NCI-H2227 treated with DMSO at 0.1 percent for 48 hours (cell line): Measurements from ENCODE around the gene GCDH.
"Not testable (repeated sequence)": the region's sequence is repeated elsewhere in the genome, so short reads cannot be mapped to it uniquely, and the experiment has no call there.

Source experiments
- DNase-seq: peaks from one replicate; lab custom pipeline; 2025; lab: John Stamatoyannopoulos, UW

The GCDH gene

DNA sequence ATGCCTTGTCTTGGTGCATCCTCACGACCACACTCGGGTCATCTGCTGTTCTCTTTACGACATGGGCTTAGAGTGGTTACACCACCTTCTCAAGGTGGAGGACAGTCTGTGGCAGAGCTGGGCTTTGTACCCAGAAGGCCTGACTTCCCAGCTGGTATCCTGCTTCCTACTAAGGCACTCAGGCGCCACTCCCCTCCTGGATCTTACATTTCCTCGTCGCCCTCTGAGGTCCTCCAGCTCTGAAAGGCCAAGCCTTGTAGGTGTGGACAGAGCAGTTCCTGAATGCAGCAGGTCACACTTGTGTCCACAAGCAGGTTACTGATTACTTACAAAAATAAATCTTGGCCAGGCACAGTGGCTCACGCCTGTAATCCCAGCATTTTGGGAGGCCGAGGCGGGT lies 16.2 kb downstream of the GCDH start:
- no peak for DNase-seq

DNA sequence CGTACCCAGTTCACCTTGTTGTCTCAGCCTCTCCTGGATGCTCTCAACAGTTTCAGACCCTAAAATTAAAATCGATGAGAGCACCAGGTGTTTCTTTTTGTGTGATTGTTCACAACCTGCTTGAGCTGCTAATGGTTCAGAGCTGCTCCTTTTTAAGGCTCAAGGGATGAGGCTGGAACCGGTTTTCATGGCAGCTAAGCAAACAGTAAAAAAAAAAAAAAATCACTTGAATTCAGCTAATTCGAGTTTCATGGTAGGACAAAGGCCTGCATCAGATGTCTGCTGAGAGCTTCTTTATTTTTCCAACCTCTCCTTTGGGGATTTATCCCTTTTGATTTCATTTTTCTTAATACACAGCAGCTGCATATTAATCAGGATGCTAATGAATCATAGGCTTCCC lies 21.6 kb downstream of the GCDH start:
- DNase-seq: peak; percentile 55

DNA sequence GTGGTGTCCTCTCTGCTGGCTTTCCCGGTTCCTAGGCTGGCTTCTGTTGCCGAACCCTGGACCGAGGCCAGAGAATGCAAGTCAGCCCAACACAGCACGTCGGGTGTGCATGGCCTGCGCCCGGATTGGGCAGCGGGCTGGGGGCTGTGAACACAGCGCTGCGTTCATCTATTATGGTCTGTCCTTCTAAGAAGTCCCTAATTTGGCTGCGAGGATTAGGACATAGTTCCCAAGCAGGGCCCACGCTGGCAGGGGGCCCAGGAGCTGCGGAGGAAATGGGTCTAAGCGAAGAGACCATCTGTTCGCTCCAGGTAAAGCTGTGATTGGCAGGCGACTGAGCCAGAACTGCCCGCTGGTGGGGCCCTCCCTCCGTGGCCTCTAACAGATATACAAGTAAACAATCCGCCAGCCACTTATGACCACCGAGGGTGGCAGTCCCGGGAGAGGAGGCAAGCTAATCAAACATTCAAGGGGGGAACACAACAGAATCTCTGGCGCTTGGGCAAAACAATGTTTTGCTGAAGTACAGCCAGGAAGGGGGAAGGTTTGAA lies 22.1 kb downstream of the GCDH start:
- DNase-seq: peak; percentile 77

DNA sequence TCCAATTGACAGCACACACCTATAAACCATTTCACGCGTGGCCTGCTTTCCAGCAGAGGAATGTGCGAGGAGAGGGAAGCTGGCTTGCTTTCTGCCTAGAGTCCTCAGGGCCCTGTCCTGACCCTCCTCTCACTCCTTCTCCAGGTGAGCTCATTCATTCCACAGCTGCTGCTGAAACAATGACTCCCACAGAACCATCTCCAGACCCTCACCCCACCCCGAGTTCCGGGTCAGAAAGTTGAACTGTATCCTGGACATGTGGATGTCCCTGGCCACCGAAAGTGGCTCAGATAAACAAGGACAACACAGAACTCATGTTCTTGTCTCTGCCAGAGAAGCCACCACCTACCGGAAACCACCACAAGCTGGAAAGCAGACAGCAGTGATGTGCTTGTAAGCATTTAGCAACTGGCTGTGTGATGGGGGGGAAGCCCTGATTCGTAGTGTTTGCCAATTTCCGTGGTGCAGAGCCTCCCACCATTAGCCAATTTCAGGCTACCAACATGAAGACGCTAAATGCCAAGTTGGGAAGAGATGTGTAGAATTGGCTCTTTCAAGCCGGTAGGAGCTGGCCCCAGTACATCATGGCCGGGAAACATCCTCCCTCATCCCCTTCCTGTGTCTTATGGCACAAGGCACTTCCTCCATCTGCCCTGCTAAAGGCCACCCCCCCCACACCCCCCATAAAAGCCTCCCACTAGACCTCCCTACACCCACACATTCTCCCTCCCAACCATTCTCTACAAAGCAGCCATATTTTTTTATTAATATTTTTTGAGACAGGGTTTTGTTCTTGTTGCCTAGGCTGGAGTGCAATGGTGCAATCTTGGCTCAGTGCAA lies 23.1 kb downstream of the GCDH start:
- no peak for DNase-seq

DNA sequence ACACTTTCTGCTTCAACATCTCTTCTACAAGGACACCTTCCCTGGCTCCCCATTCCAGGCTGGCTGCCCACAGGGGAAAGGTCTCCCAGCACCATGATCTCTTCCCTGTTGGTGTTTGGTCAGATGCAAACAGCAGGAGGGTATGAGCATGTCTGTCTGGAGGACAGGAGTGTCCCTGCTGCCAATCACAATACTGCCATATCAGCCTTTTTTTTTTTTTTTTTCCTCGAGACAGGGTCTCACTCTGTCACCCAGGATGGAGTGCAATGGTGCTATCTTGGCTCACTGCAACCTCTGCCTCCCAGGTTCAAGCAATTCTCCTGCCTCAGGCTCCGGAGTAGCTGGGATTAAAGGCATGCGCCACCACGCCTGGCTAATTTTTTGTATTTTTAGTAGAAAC lies 24.9 kb downstream of the GCDH start:
- not testable (repeated sequence) for DNase-seq

DNA sequence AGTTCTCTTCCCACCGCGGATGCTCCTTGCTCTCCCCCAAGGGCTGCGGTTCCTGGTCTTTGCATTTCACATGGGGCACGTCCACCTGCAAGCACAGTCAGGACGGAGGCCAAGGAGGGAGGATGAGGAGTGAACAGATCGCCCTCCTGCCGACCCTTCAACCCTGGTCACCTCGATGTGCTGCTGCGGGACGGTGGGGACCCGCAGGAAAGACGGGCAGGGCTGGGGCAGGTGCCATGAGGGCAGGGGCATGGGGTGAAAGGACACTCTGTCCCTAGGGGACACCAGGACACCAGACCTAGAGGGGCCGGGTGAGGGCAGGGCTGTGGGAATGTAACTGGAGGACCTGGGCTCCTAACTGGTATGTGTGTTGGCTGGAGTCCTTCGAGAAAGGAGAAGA lies 27.3 kb downstream of the GCDH start:
- DNase-seq: no peak

DNA sequence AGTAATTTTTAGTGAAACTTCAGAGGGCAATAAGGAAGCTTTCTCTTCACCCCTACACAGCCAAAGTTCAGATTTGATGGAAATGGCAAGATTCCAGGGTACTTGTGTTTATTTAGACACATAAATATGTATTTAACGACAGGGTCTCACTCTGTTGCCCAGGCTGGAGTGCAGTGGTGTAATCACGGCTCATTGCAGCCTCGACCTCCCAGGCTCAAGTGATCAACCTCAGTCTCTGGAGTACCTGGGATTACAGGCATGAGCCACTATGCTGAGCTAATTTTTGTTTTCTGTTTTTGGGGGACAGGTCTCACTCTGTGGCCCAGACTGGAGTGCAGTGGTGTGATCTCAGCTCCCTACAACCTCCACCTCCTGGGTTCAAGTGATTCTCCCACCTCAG lies 30.1 kb downstream of the GCDH start:
- no peak for DNase-seq

DNA sequence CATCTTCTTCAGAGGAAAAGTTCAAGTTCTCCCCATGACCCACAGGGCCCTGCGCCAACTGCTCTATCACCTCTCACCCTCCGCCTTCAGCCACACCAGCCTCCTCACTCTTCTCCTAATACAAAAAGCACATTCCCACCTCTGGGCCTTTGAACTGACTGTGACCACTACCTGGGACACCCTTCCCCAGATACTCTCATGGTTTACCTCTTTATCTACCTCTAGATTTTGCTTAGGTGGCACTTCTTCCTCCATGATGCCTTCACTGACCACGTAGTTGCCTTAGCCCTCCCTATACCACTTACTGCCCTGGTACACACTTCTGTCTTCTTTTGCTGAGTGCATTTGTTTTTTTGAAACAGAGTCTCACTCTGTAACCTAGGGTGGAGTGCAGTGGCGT lies 32.0 kb downstream of the GCDH start:
- no peak for DNase-seq

DNA sequence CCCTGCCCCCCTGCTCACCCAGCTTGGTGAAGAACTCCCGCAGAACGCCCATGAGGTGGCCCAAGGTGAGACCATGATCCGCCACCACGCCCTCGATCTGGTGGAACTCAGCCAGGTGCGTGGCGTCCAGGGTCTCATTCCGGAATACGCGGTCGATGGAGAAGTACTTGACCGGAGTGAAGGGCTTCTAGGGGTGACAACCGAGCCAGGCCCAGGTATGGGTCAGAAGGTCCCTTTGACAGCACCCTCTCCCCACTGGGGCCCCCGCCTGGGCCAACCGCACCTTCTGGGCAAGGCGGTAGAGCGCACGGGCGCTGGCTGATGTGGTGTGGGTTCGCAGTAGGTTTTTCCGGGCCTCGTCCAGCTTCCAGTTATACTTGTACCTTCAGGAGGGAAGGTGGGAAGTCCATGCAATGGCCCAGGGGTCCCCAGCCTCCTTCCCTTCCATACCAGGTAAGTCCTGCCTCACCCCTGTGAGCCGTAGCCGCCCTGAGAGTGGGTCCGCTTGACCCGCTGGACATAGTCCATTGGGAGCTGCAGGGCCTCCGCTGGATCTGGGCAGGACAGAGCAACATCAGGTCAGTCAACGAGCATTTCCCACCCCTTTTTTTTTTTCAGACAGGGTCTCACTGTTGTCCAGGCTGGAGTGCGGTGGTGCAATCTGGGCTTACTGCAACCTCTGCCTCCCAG lies 33.8 kb downstream of the GCDH start:
- no peak for DNase-seq

DNA sequence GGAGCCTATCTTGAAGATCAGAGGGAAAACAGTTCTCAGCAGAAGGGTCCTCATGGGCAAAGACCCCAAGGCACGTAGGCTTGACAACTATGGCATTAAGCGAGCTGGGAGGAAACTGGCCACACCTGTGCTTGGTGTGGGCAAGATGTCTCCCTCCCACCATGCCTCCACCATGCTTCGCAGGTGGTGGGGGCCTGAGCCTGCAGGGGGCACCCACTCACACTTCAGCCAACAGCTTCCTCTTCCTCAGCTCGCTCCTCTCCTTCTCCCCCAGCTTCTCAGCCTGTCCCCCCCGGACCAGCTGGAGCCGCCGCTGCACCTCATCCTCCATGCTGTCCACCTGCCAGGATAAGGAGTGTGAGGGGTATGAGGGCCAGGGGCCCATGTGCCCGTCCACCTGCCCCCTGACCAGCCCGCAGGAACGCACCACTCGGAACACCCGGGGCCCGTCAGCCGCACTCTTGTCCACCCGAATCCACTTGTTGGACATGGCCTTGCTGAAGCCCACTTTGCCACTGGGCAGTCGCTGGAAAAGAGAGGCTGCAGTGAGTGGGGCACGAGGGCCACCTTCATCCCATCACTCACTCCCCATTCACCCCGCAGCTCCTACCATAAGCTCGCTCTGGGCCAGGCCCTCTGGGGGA lies 39.2 kb downstream of the GCDH start:
- DNase-seq: no peak

DNA sequence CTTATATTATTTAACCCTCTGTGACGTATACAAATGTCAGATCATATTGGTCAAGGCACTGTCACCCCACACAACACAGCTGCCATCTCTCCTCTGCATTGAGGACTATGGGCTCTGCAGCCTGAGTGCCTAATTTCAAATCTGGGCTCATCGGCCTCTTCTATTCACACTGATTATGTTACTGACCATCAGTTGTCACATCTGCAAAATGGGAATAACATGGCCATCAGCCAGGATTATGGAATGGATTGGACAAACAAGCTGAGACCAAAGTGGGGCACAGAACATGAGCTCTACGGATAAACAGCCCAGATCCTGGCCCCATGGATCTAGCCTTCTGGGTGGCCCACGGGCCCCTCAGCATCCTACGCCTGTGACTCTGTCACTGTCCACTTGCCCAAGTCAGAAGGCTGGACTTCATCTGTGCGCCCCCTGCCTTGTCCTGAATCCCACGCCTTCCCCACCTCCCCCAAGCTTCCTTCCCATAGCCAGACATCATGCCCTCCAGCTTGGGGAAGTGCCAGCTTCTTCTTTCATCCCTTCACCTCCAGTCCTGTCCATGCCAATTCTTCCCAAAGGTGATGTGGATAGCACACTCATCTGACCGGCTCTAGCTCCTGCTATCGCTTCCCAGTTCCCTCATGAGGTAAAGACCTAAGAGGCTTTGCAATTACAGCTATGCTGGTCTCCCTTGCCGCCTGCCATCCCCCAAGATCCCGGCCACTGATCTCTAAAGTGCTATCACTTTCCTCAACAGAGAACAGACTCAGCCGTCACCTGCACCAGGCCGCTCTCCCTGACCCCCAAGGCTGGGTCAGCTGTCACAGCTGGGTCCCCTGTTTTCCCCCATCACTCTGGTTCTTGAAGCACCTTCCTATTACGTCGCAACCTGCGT lies 41.7 kb downstream of the GCDH start:
- no peak for DNase-seq

DNA sequence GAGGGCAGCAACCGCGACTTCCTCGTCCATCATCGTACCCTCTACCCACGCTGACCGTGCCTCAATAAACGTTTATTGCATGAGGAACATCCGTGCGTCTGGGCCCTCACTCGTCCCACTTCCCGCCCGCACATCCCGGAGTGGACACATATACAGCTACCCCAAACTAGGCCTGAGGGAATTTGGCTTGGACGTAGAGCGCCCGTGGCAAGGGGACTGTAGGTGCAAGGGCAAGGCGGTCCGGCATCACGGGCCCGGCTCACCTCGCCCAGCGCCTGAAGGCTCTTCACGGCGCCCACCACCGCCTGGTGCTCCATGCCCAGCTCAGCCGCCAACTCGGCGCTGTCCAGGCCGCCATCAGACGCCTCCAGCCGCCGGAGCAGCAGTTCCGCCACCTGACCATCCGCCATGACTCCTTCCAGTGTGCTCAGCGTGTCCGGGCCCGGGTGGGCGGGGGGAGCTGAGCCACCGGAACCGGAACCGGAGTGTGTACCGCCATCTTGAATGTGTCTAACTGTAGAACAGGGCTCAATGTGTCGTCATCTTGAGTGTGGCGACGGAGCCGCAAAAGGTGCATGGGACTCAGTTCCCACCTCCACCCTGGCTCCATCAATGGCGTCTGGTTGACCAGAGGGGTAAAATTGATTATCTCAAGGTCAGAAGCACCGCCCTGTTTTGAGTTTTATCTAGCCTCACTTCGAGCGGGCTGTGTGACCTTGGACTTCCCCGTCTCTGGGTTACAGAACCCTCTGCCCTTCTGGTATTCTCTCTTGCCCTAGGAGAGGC lies 42.5 kb downstream of the GCDH start, which contains the start of gene FARSA:
Gene FARSA, minus strand, starts transcription at position 425 of the 786 bp plus-strand sequence. Its CDS starts 15 bp downstream, at position 410.
- DNase-seq: peak; percentile 78

DNA sequence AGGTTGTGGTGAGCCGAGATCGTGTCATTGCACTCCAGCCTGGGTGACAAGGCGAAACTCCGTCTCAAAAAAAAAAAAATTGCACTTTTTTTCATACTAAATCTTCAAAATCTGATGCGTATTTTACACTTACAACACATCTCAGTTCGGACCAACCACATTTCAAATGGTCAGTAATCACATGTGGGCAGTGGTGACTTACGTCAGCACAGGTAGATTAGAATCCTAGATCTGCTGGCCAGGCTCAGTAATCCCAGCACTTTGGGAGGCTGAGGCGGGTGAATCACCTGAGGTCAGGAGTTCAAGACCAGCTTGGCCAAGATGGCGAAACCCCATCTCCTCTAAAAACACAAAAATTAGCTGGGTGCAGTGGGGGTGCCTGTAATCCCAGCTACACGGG lies 44.1 kb downstream of the GCDH start:
- no peak for DNase-seq

DNA sequence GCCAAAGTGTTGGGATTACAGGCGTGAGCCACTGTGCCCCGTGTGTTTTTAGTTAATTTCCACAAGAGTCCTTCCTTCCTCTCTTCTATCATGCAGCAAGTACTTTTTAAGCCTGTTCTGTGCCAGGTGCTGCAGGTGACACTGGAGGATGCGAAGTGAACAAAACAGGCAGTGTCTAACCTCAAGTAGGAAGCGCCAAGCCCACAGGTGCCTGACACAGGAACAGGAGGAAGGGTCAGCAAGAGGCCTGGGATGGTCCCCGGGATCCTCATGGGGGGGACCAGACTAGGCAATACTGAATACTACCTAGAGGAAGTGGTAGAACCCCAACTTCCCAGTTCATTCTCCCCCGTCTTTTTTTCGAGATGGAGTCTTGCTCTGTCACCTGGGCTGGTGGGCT lies 45.6 kb downstream of the GCDH start:
- DNase-seq: no peak

DNA sequence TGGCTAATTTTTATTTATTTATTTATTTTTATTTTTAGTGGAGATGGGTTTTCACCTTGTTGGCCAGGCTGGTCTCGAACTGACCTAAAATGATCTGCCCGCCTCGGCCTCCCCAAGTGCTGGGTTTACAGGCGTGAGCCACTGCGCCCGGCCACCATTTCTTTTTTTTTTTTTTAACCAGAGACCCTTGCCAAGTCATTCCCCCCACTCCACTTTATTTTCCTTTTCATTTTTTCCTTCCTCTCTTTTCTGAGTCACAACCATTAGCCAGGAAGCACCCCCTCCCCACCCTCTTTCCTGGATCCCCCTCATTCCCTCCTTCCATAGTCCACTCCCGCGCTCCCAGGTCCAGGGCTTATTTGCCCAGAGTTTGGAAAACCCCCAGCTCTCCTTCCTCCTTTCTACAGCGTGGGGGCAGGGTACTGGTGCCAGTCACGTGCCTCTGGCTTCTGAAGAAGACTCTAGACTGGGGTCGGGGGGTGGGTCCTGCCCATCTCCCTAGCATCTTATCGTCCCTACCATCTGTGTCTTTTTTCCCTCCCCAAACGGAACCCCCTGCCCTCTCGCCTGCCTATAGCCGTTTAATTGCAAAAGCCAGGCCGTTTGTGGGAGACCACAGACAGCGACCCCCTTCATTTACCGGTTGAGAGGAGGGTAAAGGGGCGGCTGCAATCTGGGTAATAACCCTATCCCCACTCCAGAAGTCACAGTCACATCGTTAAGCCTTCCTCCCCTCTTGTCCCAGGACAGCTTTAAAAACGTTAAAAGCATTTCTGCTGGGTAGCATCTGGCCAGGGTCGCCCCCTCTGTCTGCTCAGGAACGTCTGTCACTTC lies 46.4 kb downstream of the GCDH start:
- peak; percentile 77 for DNase-seq

DNA sequence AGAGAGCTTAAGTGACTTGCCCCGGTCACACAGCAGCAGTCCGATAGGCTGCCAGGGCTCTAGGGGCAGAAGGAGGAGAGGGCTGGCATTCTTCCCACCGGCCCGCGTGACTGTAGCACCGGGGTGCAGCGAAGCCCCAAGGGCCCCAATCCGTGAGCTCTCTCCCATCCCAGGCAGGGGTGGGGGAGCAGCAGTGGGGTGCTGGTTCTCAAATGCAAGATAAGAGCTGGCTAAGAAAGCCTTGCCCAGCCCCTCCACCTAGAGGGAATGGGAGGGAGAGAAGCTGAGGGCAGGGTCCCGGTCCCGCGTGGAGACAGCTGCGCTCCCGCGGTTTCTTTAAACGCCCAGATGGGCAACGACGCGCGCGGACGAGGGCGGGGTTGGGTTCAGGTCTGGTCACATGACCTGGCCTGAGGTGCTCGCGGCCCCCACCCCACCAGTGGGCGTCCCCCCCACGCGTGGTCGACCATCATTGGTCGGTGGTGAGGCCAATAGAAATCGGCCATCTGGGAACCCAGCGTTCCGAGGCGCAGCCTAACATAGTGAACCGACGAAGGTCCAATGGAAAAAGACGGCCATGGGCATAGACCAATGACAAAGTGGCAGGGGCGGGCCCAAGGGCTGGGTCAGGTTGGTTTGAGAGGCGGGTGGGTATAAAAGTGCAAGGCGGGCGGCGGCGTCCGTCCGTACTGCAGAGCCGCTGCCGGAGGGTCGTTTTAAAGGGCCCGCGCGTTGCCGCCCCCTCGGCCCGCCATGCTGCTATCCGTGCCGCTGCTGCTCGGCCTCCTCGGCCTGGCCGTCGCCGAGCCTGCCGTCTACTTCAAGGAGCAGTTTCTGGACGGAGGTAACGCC lies 47.2 kb downstream of the GCDH start, which contains the start of gene CALR:
Gene CALR, plus strand, starts transcription at position 683 of the 852 bp plus-strand sequence. Its CDS starts 71 bp downstream, at position 754.
- DNase-seq: peak; percentile 92

DNA sequence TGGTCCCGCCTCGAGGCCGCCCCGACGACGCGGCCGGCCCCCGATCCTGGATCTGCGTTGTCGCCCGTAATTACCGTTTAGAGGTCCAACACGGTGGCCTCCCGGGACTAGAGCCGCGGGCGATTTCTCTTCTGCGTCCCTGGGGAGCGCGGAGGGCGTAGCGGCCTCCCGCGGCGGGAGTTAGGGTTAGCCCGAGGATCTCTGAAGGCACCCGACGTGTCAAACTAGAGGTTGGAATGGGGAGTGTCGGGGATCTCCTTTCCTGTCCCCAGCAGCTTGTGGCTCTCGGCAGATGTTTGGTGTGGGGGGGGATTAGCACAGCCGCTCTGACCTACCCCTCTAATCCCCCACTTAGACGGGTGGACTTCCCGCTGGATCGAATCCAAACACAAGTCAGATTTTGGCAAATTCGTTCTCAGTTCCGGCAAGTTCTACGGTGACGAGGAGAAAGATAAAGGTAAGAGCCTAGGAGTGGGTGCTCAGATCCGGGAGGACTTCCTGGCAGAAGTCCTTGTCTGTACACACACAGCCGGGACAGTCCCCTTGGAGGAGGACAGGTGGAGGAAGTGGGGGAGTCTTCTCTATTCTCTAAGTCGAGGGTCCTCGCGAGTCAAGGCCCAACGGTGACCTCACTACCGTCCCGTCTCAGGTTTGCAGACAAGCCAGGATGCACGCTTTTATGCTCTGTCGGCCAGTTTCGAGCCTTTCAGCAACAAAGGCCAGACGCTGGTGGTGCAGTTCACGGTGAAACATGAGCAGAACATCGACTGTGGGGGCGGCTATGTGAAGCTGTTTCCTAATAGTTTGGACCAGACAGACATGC lies 48.0 kb downstream of the GCDH start:
- DNase-seq: no peak

DNA sequence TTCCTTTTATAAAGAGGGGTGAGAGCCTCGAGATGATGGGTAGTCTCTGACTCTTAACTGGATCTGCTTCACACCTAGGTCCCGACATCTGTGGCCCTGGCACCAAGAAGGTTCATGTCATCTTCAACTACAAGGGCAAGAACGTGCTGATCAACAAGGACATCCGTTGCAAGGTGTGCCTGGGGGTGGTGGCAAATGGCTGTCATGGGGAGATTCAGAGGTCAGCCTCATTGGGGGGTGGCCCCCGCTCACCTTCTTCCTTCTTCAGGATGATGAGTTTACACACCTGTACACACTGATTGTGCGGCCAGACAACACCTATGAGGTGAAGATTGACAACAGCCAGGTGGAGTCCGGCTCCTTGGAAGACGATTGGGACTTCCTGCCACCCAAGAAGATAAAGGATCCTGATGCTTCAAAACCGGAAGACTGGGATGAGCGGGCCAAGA lies 49.0 kb downstream of the GCDH start:
- no peak for DNase-seq
